IPS DF 4.7 (cell line): ENCODE results near the gene DNAH17.
"Not testable (repeated sequence)": the region's sequence is repeated elsewhere in the genome, so short reads cannot be mapped to it uniquely, and the experiment has no call there.

Experiments used
- DNase-seq: peaks from one replicate; pipeline ENCODE4 v3.0.0-alpha.2; 2013; ENCODE audit warnings: low spot score; ENCODE audit errors: extremely low read depth

Gene DNAH17

DNA sequence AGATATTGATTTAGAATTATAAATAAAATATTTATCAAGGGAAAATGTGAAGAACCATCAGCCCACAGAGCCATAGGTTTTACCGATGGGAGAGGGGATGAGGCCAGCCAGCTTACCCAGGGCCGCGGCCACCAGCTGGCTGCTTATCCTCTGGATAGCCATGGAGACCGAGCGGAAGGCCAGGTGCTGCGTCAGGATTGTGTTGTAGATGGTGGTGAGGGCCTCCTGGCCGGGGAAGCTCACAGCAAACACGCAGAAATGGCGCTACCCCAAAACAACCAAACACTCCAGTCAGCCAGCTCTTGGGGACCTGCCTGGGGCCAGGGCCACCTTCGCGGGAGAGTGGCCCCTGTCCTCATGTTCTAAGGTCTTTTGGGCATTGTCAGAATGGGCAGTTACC is 97.8 kb downstream of the DNAH17 start:
- no peak for DNase-seq

DNA sequence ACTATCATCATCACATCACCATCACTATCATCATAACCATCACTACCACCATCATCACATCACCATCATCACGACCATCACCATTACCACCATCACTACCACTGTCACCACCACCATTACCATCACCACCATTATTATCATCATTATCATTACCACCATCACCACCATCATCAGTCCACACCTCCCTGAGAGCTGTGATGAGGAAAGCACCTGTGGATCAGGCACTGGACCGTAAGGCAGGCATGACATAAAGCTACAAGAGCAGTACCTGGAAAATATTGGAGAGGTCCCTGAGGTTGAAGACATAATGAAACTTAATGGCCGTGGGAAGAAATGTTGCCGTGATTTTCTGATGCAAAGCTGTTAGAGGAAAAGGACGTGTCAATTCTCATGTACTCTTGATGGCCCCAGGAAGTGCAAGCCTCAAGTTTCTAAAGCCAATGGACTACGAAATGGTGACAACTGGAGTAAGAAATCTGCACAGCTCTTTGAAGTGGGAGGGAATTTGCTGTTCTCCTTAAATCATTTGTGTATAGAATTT is 98.4 kb downstream of the DNAH17 start:
- DNase-seq, result no peak

DNA sequence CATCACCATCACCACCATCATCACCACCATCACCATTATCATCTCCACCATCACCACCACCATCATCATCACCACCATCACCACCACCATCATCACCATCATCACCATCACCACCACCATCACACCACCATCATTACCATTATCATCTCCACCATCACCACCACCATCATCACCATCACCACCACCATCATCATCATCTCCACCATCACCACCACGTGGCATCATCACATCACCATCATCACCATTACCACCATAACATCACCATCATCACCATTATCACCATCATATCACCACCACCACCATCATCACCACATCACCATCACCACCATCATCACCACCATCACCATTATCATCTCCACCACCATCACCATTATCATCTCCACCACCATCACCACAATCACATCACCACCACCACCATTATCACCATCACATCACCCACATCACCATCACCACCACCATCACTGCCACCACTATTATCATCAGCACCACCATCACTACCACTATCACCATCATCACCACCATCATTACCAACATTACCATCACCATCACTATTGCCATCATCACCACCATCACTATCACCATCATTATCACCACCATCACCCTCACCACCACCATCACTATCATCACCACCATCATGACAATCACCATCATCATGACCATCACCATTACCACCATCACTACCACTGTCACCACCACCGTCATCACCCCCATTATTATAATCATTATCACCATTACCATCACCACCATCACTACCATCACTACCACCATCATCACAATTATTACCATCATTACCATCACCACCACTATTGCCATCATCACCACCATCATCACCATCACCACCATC is 99.1 kb downstream of the DNAH17 start:
- DNase-seq, result no peak

DNA sequence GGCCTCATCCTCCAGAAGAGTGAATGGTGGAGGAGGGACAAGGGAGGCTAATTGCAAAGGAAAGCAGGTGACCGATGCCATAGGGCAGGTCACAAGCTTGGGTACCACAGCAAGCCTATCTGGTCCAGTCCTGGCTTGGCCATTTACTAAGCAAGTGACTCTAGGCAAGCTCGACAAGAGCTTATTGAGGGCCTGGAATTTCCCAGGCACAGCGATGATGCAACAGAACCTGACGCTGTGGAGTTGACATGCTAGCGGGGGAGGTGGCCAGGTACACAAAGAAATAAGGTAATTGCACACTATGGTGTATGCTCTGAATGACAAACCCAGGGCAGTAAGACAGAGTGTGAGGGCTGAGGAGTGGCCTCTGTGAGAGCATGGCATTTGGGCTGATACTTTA is 100.2 kb downstream of the DNAH17 start:
- no peak for DNase-seq

DNA sequence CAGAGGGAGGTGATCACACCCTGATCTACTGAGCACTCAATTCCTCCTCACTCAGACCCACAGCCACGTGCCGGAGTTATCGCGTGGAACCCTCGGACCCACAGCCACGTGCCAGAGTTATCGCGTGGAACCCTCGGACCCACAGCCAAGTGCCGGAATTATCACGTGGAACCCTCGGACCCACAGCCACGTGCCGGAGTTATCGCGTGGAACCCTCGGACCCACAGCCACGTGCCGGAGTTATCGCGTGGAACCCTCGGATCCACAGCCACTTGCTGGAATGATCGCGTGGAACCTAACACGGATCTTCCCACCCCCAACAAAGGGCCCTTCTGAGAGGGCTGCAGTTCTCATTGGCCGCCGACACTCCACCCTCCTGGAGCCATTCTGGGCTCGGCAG is 101.0 kb downstream of the DNAH17 start:
- no peak for DNase-seq

DNA sequence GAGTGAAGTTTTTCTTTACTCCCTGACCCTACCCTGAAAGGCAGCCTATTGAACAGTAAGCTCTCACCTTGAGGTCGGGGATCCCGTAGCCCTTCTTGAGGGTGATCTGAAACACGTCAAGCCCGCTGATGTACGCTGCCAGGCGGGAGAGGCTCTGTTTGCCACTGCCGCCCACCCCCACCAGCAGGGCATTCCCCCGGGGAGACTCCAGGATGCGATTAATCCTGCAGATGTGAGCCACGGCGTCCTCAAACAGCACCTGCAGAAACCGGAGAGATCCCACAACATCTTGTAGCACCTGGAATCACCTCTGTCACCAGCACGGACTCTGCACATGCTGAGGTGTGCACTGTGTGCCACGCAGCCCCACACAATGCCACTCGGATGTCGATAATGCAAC is 102.0 kb downstream of the DNAH17 start:
- DNase-seq, result no peak

DNA sequence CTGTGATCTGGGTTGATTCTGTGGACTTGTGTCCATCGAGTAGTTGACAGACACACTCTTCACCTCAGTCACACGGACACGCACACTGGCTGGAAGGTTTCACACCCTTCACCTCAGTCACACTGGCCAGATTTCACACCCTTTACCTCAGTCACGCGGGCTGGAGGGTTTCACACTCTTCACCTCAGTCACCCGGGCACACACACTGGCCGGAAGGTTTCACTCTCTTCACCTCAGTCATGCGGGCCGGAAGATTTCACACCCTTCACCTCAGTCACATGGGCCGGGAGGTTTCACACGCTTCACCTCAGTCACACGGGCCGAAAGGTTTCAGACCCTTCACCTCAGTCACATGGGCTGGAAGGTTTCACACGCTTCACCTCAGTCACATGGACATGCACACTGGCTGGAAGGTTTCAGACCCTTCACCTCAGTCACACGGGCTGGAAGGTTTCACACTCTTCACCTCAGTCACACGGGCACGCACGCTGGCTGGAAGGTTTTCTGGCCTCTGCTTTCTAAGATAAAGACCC is 102.5 kb downstream of the DNAH17 start:
- DNase-seq, result no peak

DNA sequence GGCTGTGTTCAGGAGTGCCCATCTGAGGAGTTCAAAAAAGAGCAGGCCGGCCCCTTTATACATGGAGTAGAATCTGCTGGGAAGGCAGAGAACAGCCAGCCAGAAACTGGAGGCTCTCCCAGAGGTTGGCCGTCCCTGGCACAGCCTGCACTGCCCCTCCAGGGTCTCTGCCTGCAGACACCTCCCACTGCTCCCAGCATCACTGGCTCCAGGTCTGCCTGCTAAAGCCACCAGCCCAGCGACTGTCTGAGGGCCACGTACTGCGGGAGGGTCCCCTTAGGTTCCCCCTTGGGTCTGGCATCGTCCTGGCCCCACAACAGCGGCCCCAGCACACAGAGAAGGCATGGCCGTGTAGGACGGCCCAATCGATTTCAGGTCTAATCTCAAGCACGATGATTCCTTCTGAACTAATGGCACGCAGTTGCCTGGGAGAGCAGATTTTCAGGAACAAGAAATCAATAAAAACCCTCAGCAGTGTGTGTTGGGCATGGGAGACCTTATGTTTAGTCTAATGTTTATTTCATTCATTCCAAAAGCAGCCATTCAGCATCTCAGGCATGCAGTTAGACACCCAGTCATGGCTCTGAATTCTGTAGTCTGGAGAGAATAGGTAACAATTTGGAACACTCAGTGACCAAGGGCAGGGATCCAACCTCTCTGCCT is 103.1 kb downstream of the DNAH17 start:
- DNase-seq, result no peak

DNA sequence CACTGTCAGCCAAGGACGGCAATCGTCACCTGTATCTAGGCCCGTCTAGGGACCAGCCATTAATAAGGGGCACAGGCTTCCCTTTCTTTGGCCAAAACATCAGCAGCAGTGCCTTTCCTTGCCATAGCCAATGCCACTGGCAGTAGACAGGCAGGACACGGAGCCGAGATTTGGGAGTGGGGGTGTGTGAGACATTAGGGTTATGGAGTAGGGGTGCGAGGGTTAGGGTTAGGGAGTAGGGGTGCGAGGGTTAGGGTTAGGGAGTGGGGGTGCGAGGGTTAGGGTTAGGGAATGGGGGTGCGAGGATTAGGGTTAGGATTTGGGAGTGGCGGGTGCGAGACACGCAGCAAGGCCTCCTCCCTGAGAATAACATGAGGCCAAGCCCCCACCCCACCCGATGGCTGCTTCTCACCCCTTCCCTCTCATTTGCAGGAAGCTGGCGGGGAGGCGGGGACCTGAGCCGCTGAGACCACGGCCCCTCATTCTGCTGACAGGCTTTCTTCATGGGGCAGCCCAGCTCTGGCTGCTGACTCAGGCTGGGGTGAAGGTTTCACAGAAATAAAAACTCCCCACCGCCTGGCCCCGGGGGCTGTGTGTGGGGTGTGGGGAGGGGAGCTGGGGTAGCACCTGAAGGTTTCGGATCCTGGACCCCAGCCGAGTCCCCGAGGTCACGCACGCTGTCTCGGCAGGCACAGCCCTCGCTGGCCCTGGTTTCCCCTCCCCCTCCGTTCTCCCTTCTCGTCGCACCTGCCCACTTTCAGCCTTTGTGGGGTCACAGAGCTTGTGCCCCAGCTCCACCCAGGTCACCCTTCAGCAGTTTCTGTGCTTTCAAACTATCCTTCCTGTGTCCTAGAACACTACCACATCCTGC is 104.9 kb downstream of the DNAH17 start:
- DNase-seq, result no peak

DNA sequence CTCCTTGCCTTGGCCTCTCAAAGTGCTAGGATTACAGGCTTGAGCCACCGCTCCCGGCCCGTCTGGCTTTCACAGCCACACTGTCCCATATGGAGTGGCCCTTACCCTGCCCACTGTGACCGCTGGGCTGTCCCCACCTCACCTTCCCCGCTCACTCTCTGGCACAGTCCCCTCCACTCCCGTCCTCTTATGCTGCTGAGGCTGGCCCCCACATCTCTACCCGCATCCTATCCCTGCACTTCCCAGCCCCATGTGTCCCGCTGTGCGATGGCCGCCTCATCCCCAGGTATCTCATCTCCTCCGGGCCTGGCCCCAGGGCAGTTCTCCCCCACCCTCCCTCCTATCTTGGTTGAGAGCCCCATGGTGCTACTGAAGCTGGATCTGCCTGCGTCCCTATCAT is 105.6 kb downstream of the DNAH17 start:
- no peak for DNase-seq

DNA sequence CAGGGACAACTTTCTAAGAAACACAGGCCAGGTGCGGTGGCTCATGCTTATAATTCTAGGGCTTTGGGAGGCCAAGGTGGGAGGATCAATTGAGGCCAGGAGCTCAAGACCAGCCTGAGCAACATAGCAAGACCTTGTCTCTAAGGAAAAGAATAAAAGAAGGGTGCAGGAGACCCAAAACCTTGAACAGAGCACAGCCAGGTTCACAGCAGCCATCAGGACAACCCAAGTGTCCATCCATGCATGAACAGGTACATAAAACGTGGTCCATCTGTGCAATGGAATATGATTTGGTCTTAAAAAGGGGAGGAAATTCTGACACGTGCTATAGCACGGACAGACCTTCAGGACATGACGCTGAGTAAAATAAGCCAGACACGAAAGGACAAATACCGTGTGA is 107.8 kb downstream of the DNAH17 start:
- DNase-seq, result no peak

DNA sequence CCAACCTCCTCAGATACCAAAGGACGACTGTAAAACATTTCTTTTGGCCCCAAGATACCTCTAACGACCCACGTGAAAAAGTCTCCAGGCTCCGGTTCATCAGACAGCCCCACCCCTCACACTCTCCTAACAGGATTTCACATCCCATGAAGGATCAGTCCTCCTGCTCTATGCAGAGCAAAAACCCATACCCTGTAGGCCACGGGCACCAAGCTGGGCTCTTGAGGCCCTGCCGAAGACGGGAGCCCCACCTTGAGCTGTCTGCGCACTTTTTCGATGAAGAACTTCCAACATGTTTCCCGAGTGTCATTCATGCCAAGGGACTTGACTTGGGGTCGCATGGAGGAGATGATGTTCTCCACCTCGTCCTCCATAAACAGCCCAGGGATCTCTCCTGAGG is 108.8 kb downstream of the DNAH17 start:
- no peak for DNase-seq

DNA sequence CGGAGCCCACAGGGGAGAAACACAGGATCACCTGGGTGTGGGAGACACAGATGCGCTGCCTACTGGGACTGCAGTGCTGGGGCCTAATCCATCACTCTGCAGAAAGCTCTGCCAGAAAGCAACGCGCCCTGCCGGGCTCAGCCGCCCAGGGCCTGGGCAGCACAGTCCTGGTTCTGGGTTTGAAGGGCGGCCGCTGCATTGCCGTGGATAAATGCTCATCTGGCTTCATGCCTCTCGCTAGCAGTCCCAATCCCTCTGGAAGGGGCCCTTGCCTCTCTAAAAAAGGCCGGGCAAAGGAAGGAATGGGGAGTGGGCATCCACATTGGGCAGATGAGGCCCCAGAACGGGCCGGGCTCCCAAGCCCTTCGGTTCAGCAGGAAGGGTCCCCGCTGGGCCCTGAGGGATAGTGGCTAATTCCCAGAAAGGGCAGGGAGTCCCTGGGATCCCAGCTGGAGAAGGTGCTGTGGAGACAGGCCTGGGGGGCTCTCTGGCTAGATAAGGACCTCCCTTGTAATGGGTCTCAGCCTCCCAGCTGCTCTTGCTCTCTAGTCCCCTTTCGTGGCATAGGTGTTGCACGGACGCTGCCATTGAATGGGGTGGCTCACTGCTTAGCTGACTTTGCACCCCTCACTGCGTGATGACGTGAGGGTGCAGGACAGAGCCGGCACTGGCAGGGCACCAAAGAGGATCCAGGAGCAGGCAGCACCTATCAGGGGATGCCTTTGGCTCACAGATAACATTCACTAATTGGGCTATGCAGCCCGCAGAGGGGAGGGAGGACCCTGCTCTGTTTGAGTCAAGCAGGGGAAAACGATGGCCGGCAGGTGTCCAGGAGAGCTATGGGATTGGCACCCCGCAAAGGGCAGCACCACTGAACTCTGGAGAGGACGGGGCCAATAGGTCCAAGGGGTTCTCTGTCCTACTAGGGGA is 110.1 kb downstream of the DNAH17 start:
- no peak for DNase-seq

DNA sequence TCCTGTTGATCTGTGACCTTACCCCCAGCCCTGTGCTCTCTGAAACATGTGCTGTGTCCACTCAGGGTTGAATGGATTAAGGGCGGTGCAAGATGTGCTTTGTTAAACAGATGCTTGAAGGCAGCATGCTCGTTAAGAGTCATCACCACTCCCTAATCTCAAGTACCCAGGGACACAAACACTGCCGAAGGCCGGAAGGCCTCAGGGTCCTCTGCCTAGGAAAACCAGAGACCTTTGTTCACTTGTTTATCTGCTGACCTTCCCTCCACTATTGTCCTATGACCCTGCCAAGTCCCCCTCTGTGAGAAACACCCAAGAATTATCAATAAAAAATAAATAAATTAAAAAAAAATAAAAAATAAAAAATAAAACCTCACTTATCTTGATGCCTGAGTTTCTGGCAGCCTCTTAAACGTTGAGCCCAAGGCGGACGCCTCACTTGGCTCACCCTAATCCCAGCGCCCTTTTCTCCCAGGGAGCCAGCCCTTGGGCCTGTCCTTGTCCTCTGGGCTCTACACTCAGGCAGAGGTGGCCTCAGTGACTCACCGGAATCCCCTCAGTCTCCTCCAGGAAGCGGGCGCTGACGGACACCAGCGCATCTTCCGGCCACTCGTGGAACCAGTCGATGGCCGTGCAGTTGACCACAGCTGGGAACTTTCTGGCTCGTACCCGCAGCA is 110.9 kb downstream of the DNAH17 start:
- not testable (repeated sequence) for DNase-seq

DNA sequence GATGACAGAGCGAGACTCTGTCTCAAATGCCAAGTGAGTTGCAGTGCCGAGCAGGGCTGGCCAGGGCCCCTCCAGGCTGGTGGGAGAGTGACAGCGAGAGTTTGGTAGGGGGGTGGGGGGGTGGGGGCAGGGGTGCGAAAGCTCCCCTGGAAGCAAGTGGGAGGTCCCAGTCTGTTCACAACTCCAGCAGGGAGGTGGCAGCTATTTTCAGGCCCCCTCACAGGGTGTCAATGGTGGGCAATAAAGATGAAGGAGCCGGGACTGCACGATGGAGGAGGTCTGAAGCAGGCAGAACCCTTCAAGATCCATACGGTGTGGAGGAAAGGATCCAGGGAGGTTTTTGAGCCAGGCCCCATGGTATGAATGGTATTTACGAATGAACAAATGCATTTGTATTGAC is 115.0 kb downstream of the DNAH17 start:
- DNase-seq, result no peak

DNA sequence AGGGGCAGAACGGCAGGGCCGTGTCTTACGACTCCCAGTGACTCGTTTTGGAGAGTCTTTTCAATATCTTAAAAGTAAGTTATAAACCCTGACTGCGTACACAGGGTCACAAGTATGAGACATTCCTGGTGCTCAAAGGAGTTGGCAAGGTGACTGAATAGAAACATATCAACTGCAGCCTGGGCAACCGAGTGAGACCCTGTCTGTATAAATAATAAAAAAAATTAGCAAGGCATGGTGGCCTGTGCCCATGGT is 115.5 kb downstream of the DNAH17 start:
- DNase-seq, result no peak

DNA sequence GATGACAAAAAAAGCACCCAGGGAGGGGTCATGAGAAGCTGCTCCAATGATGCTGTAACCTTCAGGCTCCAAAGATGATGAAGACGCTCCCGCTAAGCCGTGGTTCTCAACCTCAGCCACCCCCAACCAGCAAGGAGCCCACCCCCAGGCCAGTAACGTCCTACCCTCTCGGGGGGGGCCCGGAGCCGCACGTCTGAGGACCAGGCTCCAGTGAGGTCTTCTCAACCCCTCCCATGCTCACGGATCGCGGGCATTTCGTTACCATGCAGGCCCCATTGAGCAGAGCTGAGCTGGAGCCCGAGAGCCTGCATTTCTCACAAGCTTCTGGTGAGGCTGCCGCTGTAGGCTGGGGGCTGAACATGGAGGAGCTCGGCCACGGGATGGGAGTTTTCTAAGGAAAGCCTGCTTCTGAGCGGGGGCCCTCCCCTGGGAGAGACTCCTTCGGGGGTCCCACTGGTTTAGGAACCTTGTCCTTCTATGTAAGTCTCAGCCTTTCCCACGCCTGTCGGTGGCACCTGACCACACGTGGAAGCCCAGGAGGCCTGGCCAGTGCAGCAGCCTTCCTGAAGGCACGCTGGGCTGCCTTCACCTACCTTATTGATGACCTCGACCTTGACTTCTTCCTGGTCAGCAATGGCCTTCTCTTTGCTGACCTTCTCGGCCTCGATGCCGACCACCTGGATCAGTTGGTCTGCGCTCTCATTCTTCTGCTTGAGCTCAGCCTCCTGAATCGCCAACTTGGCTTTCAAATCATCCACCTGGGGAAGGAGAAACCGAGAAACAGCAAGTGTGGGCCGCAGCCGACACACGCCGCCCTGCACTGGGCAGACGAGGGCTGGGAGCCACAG is 116.0 kb downstream of the DNAH17 start:
- no peak for DNase-seq

DNA sequence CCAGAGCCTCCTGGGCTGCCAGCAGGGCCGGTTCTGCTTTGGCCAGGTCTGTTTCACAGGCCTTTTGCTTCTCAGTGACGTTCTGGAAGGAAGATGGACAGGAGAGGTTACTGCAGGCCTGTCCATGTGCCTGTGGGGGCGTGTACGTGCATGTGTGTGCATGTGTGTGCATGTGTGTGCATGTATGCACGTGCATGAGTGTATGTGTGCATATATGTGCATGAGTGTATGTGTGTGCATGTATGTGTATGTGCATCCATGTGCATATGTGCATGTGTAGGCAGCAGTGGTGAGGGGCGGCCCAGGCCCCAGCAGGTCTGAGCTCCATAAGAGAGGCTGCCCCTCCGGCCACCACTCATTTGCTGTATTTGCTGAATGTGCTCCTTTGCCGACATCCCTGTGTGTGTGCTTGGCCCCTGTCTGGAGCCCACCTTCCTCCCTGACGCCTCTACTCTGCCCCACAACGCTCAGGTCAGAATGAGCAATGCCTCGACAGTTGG is 117.0 kb downstream of the DNAH17 start:
- no peak for DNase-seq

DNA sequence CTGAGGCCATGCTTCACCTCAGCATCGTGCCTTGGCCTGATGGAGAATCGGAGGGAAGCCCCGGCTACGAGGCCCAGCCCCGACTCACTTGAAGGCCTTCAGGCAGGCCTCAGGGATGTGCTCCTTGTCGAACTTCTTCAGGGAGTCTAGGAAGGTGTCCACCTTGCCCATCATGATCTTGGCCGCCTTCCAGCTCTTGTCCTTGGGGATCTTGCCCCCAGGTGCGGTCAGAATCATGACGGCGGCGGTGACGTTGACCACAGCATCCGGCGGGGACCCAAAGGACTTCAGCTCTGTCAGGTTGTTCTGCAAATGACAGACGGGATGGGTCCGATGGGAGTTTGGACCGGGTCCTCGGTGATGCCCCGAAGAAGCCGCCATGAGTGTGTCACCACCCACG is 117.5 kb downstream of the DNAH17 start:
- DNase-seq, result no peak
